ENCODE data around the gene POLR3A.
"Not testable (repeated sequence)": the region's sequence is repeated elsewhere in the genome, so short reads cannot be mapped to it uniquely, and the experiment has no call there.

POLR3A gene

GRCh38 chr10:78025685-78026364 is 3.5 kb downstream of the POLR3A start:
- no peak for DNase-seq (ENCODE audit: extremely low read depth in 1 of 2, low read depth in 1 of 2)

- no peak for DNase-seq (ENCODE audit: extremely low read depth in 1 of 2, low read depth in 1 of 2)
These were observed 5.6 kb downstream of the POLR3A start for GRCh38 chr10:78023741-78024140.

GRCh38 chr10:78021201-78021600 is 8.1 kb downstream of the POLR3A start:
- DNase-seq (ENCODE audit: extremely low read depth in 1 of 2, low read depth in 1 of 2), result no peak

- DNase-seq (ENCODE audit: extremely low read depth in 1 of 2, low read depth in 1 of 2), result no peak
These were observed 10.1 kb downstream of the POLR3A start for GRCh38 chr10:78019264-78019663.

- DNase-seq (ENCODE audit: extremely low read depth in 1 of 2, low read depth in 1 of 2), result no peak
These were observed 11.5 kb downstream of the POLR3A start for GRCh38 chr10:78017856-78018255.

GRCh38 chr10:78015546-78015945 is 13.8 kb downstream of the POLR3A start:
- DNase-seq (ENCODE audit: extremely low read depth in 1 of 2, low read depth in 1 of 2), result no peak

- no peak for DNase-seq (ENCODE audit: extremely low read depth in 1 of 2, low read depth in 1 of 2)
These were observed 15.8 kb downstream of the POLR3A start for GRCh38 chr10:78013564-78013963.

GRCh38 chr10:78011065-78011464 is 18.2 kb downstream of the POLR3A start:
- no peak for DNase-seq (ENCODE audit: extremely low read depth in 1 of 2, low read depth in 1 of 2)

GRCh38 chr10:78010278-78010677 is 19.0 kb downstream of the POLR3A start:
- no peak for DNase-seq (ENCODE audit: extremely low read depth in 1 of 2, low read depth in 1 of 2)

GRCh38 chr10:78009662-78010061 is 19.7 kb downstream of the POLR3A start:
- no peak for DNase-seq (ENCODE audit: extremely low read depth in 1 of 2, low read depth in 1 of 2)

- no peak for DNase-seq (ENCODE audit: extremely low read depth in 1 of 2, low read depth in 1 of 2)
These were observed 22.1 kb downstream of the POLR3A start for GRCh38 chr10:78007172-78007571.

- DNase-seq (ENCODE audit: extremely low read depth in 1 of 2, low read depth in 1 of 2), result no peak
These were observed 24.9 kb downstream of the POLR3A start for GRCh38 chr10:78004215-78005026.

GRCh38 chr10:78002541-78003288 is 26.6 kb downstream of the POLR3A start:
- DNase-seq (ENCODE audit: extremely low read depth in 1 of 2, low read depth in 1 of 2), result no peak

GRCh38 chr10:78000956-78001472 is 28.3 kb downstream of the POLR3A start:
- no peak for DNase-seq (ENCODE audit: extremely low read depth in 1 of 2, low read depth in 1 of 2)

GRCh38 chr10:78000206-78000605 is 29.1 kb downstream of the POLR3A start:
- no peak for DNase-seq (ENCODE audit: extremely low read depth in 1 of 2, low read depth in 1 of 2)

GRCh38 chr10:77998780-77999179 is 30.5 kb downstream of the POLR3A start:
- not testable (repeated sequence) for DNase-seq (ENCODE audit: extremely low read depth in 1 of 2, low read depth in 1 of 2)

GRCh38 chr10:77993620-77994019 is 35.7 kb downstream of the POLR3A start:
- DNase-seq (ENCODE audit: extremely low read depth in 1 of 2, low read depth in 1 of 2), result no peak

GRCh38 chr10:77989081-77989724 is 40.1 kb downstream of the POLR3A start:
- DNase-seq (ENCODE audit: extremely low read depth in 1 of 2, low read depth in 1 of 2), result no peak

- no peak for DNase-seq (ENCODE audit: extremely low read depth in 1 of 2, low read depth in 1 of 2)
These were observed 41.6 kb downstream of the POLR3A start for GRCh38 chr10:77987671-77988255.

GRCh38 chr10:77984986-77985385 is 44.3 kb downstream of the POLR3A start:
- no peak for DNase-seq (ENCODE audit: extremely low read depth in 1 of 2, low read depth in 1 of 2)

Measured in activated CD8-positive, alpha-beta memory T cell treated with anti-CD3 and anti-CD28 coated beads for 1 hour (primary cell).